ENCODE measurements around the gene RFX3.

Gene RFX3

DNA sequence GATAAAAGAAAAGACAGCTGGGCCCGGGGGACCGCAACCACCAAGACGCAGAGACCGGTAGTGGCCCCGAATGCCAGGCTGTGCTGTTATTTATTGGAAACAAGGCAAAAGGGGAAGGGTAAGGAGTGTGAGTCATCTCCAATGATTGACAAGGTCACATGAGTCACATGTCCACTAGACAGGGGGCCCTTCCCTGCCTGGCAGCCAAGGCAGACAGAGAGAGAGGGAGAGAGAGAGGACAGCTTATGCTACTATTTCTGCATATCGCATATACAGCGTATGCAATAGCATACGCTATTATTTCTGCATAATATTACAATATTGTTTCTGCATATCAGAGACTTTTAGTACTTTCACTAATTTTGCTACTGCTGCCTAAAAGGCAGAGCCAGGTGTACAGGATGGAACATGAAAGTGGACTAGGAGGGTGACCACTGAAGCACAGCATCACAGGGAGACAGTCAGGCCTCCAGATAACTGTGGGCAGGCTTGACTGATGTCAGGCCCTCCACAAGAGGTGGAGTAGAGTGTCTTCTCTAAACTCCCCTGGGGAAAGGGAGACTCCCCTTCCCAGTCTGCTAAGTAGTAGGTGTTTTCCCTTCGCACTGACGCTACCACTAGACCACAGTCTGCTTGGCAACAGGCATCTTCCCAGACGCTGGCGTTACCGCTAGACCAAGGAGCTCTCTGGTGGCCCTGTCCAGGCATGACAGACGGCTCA lies 50.3 kb downstream of the RFX3 start:
- DNase-seq, result no peak

DNA sequence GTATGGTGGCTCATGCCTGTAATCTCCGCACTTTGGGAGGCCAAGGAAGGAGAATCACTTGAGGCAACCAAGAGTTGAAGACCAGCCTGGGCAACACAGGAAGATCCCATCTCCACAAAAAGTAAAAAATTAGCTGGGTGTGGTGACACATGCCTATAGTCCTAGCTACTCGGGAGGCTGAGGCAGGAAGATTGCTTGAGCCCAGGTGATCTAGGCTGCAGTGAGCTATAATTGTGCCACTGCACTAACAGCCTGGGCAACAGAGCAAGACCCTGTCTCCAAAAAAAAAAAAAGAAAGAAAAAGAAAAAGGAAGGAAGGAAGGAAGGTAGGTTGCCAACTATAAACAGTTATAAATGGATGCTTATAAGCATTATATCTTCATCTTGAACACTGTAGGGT lies 51.0 kb downstream of the RFX3 start:
- DNase-seq, result no peak

DNA sequence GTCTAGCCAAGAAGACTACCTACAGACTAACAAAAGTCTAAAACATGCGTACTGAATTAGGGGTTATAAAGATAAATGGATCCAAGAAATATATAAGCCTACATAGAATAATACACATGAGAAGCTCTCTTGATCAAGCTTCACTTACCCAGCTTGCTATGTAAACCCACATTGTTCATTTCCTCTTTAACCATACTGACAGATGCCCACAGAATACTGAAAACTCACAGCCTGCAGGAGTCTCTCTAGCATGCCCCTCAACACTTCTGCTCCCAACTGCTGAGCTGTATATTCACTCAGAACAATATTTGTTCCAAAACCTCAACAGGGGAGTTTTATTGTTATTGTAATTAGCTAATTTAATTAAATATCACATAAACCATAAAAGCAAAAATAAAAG lies 52.4 kb downstream of the RFX3 start:
- no peak for DNase-seq

DNA sequence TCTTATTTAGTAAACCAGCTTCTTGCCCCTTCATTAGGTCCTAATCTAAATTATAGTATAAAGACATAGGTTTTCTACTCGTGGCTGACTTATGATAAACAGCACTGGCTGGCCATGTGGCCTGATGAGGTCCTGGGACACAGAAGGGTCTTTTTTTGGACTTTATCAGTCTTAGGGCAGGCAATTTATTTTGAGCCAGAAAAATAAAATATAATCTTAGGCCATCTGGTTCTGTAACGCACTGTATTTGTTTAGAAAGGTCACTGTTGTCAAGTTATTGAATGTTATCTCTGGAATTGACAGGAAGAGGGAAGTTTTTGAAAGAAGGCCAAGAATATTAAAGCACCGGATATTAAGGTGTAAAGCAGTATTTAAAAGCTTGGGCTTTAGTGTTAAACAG lies 53.9 kb downstream of the RFX3 start:
- DNase-seq, result no peak

DNA sequence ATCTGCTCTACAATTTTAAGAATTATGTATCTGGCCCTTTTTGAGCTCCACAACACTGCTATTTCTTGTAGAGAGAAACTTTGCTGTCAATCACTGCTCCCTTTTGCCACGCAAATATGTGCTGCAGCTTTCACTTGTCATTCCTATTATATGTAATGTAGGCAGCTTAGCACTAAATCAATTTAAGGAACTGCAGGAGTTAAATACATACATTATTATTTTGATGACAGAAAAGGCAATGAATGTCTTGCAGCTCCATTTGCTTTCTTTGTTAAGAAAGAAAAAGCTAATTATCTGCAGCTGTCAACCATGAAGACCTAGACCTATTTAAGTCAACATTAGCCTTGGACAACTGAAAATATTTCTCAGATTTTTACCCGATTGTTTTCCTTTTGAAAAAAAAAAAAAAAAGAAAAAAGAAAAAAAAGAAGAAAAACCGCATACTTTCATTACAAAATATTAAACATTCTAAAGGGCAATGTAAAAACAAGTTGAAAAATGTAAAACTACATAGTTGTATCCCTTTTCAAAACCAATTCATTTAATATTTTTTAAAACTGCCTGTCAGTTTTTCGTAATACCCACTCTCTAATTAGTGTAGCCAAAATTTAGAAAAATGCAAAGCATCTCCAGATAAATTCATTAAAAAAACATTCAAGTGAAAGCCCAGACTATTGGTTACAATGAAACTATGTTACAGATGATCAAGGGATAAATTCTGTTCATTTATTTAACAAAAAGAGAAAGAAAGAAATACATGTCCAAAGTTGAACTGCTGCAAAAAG lies 57.2 kb downstream of the RFX3 start:
- peak; percentile 4 for DNase-seq

DNA sequence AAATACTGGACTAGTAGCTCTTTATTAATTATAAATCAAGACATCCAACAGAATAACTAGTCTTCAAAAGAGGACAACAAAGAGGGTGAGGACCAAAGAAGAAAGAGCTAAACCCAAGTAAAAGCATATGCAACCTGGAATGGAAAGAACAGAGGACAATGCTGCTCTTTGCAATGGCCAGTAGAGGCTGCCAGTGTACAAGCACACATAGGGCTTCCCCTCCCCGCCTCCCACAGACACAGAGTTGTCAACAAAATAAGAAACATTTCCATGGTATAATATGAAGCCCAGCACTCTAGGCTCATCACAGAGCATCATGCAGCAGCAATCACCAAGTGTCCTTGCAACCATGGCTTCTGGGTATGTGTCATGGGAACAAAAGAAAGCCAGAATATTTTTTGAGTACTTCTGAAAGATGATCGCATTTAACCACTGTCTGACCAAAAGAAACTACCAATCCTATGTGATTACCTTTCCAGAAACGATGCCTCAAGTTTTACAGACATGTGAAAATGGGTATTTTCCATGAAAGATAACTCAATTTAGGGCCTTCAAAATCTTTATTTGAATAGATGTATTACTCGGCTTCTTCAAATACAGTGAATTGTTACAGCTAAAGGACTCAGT lies 58.1 kb downstream of the RFX3 start:
- DNase-seq, result peak; percentile 28

DNA sequence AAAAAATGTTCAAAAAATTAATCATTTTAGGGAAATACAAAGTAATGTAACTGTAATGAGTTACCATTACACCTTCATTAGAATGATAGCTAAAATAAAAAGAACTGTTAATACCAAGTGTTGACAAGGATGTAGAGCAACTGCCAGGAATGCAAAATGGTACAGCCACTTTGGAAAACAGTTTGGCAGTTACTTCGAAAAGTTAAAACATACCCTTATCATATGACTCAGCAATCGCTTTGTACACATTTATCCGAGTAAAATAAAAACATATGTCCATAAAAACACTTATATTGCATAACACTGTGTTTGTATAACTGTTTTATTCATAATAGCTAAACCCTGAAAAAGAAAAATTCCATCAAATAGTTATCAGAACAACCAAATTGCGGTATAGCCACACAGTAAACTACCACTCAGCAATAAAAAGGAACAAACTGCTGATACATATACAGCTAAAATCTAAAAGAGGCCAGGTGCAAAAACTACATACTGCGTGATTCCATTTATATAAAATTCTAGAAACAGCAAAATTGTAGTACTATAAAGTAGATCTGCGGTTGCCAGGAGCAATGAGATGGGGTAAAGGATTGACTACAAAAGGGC lies 61.7 kb downstream of the RFX3 start:
- no peak for DNase-seq

DNA sequence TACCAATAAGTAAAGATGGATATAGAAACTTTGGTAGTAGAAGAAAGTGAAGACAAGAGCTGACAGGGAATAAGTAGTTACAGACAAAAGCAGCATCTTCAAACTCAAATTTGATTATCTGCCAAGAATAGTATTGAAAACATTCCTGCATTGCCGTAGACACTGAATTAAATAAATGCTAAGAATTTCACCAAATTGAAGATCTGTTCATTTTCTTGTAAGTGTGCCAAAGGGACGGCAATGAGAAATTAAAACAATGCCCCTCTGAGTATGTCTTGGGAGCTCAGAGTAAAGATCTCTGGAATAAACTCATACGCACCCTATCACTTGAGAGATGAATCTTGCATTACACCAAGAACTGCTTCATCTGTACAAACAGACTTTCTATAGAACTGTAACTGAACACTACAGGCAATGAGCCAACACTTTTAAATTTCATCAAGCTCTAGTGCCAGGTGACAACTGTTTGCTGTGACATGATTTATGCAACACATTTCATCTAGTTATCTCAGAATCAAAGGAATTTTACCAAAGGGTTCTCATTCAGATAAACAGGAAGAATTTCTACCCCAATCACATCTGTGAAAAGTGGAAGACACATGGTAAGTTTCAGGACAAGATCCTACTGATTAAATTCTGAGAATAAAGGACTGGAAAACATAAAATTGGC lies 66.9 kb downstream of the RFX3 start:
- peak; percentile 69 for DNase-seq

DNA sequence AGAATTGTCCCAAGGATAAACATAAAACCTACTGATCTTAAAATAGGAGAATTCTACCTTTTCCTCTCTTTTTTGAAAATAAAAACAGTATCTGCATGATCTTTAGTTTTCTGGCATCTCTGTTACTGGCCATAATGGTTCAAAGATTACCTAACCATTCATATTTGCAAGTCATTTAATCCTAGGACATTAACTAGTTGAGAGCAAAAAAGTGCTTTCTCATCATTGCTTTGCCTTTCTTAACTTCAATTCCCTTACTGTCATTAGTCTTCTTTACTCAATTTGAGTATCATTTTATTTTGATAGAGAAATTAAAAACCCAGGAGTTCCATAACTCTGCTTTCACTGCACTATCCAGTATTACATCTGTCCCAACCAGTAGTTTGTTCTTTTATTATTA lies 68.6 kb downstream of the RFX3 start:
- DNase-seq, result no peak

DNA sequence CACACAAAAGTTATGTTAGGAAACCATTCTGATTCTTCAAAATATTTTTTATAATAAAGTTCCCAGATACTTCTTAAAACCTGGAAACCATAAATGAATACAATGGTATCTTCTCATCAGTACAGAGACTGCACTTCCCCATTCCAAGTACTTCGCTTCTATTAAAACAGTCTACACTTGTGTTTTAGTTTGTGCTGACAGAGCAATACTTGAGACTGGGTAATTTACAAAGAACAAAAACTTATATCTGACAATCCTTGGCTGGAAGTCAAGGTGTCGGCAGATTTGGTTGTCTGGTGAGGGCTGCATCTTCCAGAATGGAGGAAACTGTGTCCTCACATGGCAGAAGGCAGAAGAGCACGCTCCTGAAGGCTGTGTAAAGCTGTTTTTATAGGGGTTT lies 70.1 kb downstream of the RFX3 start:
- no peak for DNase-seq

DNA sequence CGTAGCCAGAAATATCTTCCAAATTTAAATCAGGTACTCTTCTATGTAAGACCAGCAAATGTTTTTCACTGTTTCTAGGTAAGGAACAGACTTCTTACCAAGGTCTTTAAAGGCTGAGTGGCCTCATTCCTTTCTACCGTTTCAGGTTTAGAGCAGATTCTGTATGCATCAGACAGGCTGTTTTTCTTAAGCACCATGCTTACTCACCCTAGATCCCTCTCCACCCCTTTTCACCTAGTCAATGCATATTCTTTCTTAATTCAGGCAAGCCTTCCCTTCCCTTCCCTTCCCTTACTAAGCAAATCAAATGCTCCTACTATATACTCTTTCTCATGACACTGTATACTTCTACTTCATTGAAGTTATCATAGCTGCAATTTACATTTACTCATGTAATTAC lies 70.7 kb downstream of the RFX3 start:
- DNase-seq, result no peak

DNA sequence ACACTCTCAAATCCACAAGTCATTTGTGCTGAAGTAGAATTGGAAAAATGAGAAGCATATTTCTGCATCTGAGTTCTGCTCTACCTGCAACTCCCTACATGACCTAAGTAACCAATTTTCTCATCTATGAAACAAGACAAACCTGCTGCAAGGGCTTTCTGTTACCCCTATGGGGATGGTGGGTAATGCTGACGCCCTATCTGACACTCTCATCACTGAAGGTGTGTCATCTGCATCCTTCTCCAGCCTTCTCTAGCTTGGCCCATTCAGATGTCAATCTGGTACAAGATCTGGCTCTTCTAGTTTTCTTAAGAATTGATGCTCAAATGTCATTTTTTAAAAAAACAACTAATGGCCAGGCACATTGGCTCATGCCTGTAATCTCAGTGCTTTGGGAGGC lies 73.8 kb downstream of the RFX3 start:
- no peak for DNase-seq

DNA sequence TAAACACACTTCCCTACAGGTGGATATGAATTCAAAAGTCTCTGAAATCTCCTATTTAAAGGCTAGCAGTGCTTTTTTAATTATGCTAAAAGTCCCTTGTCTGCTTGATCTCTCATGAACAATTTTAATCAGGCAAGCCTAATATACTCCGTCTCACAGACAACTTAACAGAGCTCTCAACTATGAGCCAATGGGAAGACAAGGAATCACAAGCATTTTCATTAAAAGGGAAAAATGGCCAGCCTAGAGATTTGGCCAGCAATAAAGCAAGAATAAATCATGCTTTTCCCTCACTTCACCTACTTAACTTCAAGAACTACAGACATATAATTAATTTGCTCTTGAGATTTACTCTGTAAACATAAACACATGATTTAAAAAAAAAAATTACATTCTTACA lies 78.0 kb downstream of the RFX3 start:
- DNase-seq, result no peak

DNA sequence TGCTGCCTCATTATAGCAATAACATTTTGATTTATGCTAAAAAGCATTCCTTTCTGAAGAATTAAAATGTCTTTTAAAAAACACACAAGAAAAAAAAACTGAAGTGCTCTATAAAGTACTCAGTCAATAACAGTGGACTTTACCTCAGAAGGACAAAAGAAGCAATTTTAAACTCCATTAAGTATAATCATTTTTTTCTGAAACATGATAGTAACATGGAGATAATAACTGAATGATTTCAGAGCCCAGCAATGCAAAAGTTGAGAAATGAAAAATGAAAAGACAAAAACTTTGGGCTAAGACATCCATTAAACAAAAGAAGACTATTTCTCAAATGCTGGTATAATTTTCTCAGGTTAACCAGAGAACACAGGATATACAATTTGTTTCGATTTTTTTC lies 78.7 kb downstream of the RFX3 start:
- no peak for DNase-seq

DNA sequence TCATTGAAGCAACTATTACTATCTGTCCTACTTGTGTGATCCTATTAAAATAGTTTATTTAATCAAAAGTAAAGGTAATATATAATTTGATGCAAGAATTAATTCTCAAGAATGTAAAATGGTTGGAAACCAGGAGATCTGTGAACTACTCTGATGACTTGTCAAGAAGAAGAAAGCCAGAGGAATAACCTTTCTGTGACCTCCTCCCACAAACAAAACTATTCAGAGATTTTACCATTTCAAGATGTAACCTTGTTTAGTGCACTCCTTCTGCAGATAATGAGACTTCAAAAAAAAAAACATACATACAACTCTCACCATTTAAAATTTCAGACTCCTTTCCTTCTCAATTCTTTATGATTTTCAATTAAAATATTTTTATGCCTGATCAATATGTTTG lies 79.5 kb downstream of the RFX3 start:
- no peak for DNase-seq

DNA sequence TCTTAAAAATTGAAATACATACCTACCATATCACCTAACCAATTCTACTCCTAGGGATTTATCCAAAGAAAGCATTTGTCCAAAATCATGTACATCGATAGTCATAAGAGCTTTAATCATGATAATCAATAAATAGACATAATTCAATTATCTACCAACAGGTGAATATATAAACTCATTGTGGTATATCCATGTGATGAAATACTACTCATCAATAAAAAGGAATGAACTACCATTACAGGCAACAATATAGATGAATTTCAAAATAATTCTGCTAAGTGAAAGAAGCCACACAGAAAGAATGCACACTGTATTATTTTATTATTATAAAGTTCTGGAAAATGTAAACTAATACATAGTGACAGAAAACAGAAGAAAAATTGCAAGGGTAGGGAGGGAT lies 81.8 kb downstream of the RFX3 start:
- DNase-seq, result no peak

DNA sequence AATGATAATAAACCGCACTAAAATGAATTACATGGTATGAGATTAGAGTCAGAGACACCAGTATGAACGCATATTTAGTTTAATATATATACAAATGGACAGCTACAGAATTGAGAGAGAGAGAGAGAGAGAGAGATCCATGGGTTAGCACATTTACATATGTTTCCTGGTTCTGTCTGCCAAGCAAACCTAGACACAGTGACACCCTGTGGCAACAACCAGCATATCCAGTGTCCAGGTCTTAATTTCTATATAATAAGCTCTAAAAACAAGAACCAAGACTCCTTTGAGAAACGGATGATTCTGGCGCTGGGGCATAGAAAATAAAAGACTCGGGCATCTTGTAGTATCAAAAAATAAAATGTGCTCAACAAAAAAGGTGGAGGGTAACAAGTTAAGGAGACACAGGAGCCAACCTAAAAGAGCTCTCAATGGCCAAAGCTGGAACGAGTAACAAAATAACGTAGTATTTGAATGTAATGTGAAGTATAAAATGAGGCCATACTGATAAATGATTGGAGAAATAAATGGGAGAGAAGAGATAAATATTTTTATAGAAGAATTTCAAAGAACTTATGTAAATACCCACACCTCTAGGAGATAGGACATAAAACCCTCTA lies 84.5 kb downstream of the RFX3 start:
- peak; percentile 28 for DNase-seq

DNA sequence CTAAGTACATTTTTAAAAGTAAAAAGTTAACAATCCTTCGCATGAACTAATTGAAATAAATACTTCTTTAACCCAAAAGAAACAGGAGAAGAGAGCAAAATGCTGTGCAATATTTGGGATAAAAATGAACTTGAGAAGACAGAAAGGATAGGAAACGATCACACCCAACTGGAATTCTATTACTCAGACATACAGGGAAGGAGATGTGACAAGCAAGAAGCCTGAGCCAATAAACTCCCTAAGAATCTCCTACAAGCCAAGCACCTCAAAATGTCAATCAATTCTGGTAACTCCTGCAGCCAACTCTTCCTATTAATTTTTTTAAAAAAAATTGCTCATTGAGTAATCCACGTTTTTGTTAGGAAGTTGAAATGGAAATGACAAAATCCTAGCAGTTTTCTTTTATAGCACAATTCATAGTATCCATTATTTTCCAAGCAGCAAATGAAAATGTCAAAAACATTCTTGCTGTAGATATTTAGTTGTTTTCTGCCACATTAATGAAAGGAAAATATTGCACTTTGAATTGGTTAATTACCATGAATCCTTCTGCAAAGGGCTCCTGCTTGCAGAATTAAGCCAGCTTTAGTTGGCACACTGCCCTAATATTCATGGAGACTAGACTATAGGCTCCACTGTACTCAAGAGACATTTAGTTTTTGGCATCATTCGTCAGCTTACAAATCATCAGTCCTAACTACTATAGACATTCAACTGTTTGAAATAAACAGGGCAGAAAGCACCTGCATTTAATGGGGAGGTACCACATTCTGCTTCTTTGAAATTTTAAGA lies 89.0 kb downstream of the RFX3 start:
- peak; percentile 96 for DNase-seq

DNA sequence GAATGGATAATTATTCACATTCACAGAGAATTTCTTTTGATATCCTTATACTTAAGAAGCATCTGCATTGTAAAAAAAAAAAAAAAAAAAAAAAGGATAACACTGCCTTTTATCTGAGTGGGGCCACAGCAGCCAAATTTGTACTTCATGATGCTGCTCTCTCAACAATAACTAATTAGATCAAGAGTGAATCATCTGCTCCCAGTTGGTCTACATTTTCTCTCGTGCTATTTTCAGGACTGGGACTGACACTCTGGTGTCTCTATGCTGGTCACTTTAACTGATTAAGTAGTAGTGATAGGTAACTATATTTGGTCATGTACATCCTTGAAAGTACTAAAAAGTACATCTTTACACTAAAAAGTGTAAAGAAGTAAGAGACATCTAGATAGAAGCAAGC lies 90.1 kb downstream of the RFX3 start:
- DNase-seq, result no peak

DNA sequence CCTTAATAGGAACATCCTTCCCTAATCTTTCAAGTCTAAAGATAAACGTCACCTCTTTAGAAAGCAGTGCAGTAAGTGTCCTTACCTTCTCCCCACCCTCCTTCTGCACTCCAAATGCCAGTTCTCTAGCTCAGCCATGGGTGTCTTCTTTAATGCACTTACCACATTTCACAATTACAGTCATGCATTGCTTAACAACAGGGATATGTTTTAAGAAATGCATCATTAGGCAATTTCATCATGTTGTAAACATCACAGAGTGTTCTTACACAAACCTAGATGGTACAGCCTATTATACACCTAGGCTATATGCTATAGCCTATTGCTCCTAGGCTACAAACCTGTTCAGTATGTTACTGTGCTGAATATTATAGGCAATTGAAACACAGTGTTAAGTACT lies 91.2 kb downstream of the RFX3 start:
- no peak for DNase-seq

DNA sequence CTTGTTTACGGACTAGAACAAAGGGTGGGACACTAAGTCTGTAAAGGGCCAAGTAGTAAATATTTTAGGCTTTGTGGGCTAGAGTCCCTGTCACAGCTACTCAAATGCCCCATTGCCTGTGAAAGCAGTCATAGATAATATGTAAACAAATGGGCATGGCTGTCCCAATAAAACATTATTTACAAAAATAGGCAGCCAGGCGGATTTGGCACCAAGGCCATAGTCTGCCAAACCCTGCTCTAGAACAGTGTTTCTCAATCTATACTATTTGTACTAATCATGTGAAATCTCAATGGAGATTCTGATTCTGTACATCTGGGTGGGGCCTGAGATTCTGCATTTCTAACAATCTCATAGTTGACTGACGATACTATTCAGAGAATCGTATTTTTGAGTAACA lies 92.0 kb downstream of the RFX3 start:
- DNase-seq, result no peak

DNA sequence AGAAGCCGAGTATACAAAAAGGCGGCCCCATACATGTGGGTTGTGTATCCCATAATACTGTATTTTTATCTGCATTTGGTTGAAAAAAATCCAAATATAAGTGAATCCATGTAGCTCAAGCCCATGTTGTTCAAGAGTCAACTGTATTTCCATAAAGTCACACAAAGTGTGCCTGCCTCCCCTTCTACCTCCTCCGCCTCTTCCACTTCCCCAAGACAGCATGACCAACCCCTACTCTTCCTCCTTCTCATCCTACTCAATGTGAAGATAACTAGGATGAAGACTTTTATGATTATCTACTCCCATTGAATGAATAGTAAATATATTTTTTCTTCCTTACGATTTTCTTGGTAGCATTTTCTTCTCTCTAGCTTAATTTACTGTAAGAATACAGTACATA lies 92.7 kb downstream of the RFX3 start:
- no peak for DNase-seq

Data from NCI-H1105 (cell line).